Retinal pigment epithelial cell (primary cell): ENCODE data around the gene ARHGEF26.

Experiments
- DNase-seq: peaks from one replicate; pipeline ENCODE4 v3.0.0-alpha.2; 2010; ENCODE audit warnings: low read depth
- H3K4me3 ChIP-seq: 2 replicates; pipeline ENCODE4 v1.5.1; 2011; ENCODE audit warnings: mild to moderate bottlenecking, low read length, control low read depth, moderate library complexity
- CTCF ChIP-seq: conservative IDR thresholded peaks from 2 replicates; pipeline ENCODE4 v1.5.1; 2011; ENCODE audit warnings: low read depth, low read length, control low read depth, inconsistent platforms

ARHGEF26 gene

GRCh38 chr3:154089421-154090420, 31.5 kb upstream of the ARHGEF26 start:
- no peak overlapping the region for H3K4me3 ChIP-seq
- no peak for TF ChIP-seq CTCF
- no peak for DNase-seq

DNA sequence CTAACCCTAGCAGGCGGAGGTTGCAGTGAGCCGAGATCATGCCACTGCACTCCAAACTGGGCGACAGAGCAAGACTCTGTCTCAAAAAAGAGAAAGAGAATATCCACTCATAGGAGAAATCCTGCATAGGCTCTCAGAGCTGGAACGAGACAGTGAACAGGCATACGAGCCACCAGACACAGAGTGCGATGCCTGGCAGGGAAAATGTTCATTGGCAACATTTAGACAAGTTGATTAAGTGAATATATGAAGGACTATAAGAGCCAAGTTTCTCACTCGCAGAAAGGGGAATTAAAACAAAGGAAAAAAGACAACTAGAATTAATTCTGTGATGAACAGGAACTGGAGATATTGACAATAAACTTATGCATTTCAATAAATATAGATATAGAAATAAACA, 27.1 kb upstream of the ARHGEF26 start:
- no peak for TF ChIP-seq CTCF
- no peak overlapping the region for H3K4me3 ChIP-seq
- no peak for DNase-seq

GRCh38 chr3:154095832-154096421, 25.3 kb upstream of the ARHGEF26 start:
- peak; percentile 63 for TF ChIP-seq CTCF
- DNase-seq = no peak
- no peak overlapping the region for H3K4me3 ChIP-seq

GRCh38 chr3:154098376-154098775, 22.8 kb upstream of the ARHGEF26 start:
- TF ChIP-seq CTCF = no peak
- no peak for DNase-seq
- H3K4me3 ChIP-seq = no peak overlapping the region

GRCh38 chr3:154100556-154100955, 20.6 kb upstream of the ARHGEF26 start:
- no peak for TF ChIP-seq CTCF
- no peak for DNase-seq

DNA sequence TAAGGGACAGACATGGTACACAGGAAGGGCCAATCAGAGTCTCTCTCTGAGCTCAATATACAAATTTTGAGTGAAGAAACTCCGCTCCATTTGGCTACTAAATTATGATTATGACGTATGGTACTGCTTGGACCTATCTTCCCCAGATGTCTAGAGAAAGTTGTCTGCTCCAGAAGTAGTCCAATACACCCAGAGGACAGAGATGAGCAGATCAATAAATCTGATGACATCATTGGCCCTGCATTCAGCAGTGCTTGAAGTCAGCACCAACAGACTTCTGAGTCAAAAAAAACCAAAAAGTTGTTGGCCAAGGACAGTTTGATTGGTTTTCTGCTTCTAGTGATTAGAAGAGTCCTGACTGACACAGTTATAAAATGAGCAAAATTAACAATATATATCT, 19.9 kb upstream of the ARHGEF26 start:
- DNase-seq = no peak
- no peak overlapping the region for H3K4me3 ChIP-seq
- TF ChIP-seq CTCF = no peak

More at GRCh38 chr3:154100556-154100955, 20.6 kb upstream of the ARHGEF26 start:
- H3K4me3 ChIP-seq = no peak overlapping the region
